Endothelial cell of umbilical vein (primary cell): ENCODE results near the gene KRT23. TPM values are rescaled to one million over a fixed set of nuclear protein-coding genes. Genes with fewer than 3 reads are reported as not detected.

Experiments
- BruUV-seq: library from RNA; stranded (reverse); fragments of 400-500 nt; replicated peaks from 2 replicates; lab custom pipeline; 2021; lab: Mats Ljungman, UMichigan
- CTCF ChIA-PET: fragments of 300-600, 350-600 bp; sonication (Branson Sonifier 250); formaldehyde crosslinking; loops from one replicate; lab custom pipeline; 2021; ENCODE audit warnings: antibody characterized with exemption, inconsistent platforms; lab: Charles Lee
- POLR2A ChIA-PET: fragments of 300-600, 350-600 bp; sonication (Branson Sonifier 250); formaldehyde crosslinking; loops from one replicate; lab custom pipeline; 2021; ENCODE audit warnings: antibody characterized with exemption, inconsistent platforms; lab: Charles Lee
- DNase-seq: peaks from one replicate; pipeline ENCODE4 v3.0.0-alpha.2; 2011; ENCODE audit warnings: low read depth, low spot score
- FAIRE-seq: peaks from 2 replicates; lab custom pipeline; 2011; peaks lifted over from hg19 to GRCh38; lab: Jason Lieb, UNC
- H2AFZ ChIP-seq: 2 replicates; pipeline ENCODE4 v1.6.0; 2012; ENCODE audit warnings: low read depth, low read length, control low read depth, inconsistent platforms
- H3K27ac ChIP-seq: 2 replicates; pipeline ENCODE4 v1.5.1; 2011; ENCODE audit warnings: low read depth, mild to moderate bottlenecking, control low read depth, low read length, moderate library complexity; ENCODE audit not compliant: insufficient read depth
- H3K27me3 ChIP-seq, 2 experiments: 2 replicates each; pipeline versions ENCODE4 v1.6.0 to v1.6.1; 2011; ENCODE audit warnings: low read length in 2 of 2, mixed read lengths in 1 of 2; ENCODE audit not compliant: control insufficient read depth in 2 of 2, insufficient read depth in 2 of 2
- H3K36me3 ChIP-seq, 2 experiments: 2 replicates in 1 of 2; 3 replicates in 1 of 2; pipeline ENCODE4 v1.5.1; 2011; ENCODE audit warnings: low read length in 2 of 2, mild to moderate bottlenecking in 1 of 2, moderate library complexity in 1 of 2; ENCODE audit not compliant: control insufficient read depth in 2 of 2, insufficient read depth in 2 of 2; ENCODE audit errors: extremely low read depth in 1 of 2
- H3K4me1 ChIP-seq: 3 replicates; pipeline ENCODE4 v1.5.1; 2011; ENCODE audit warnings: mild to moderate bottlenecking, low read length; ENCODE audit not compliant: control insufficient read depth, insufficient read depth; ENCODE audit errors: extremely low read depth
- H3K4me2 ChIP-seq: 2 replicates; pipeline ENCODE4 v1.6.1; 2011; ENCODE audit warnings: low read length, control low read depth, mixed read lengths; ENCODE audit not compliant: insufficient read depth
- H3K4me3 ChIP-seq, 3 experiments: fragments of 200-600 bp in 1 of 3; sonication (generic), shearing (Covaris generic) in 1 of 3; replicated peaks in 1 of 3; 2 replicates each; pipeline ENCODE4 v1.5.1; 2011 to 2016; ENCODE audit warnings: control low read depth in 3 of 3, low read length in 3 of 3, mild to moderate bottlenecking in 2 of 3, inconsistent platforms in 1 of 3, low read depth in 1 of 3, moderate library complexity in 1 of 3; ENCODE audit not compliant: insufficient read depth in 1 of 3
- H3K79me2 ChIP-seq: 2 replicates; pipeline ENCODE4 v1.6.0; 2012; ENCODE audit warnings: low read length, inconsistent platforms; ENCODE audit not compliant: control insufficient read depth, insufficient read depth
- H3K9ac ChIP-seq: replicated peaks from 2 replicates; pipeline ENCODE3; 2011; ENCODE audit warnings: low read length, control low read depth; ENCODE audit not compliant: insufficient read depth; ENCODE audit errors: extremely low read depth
- H3K9me1 ChIP-seq: replicated peaks from 3 replicates; pipeline ENCODE4 v1.6.0; 2011; ENCODE audit warnings: mild to moderate bottlenecking, low read length; ENCODE audit not compliant: control insufficient read depth, insufficient read depth; ENCODE audit errors: extremely low read depth
- H3K9me3 ChIP-seq: replicated peaks from 2 replicates; pipeline ENCODE4 v1.5.1; 2012; ENCODE audit warnings: low read length, inconsistent platforms; ENCODE audit not compliant: control insufficient read depth, insufficient read depth
- H4K20me1 ChIP-seq: replicated peaks from 2 replicates; pipeline ENCODE3; 2011; ENCODE audit warnings: mild to moderate bottlenecking, low read length; ENCODE audit not compliant: control insufficient read depth, insufficient read depth; ENCODE audit errors: extremely low read depth
- EZH2 ChIP-seq: IDR thresholded peaks from 2 replicates; pipeline ENCODE4 v1.6.1; 2012; ENCODE audit warnings: borderline replicate concordance, low read depth, mild to moderate bottlenecking, moderate library complexity, low read length, inconsistent platforms; ENCODE audit not compliant: severe bottlenecking
- FOS ChIP-seq: IDR thresholded peaks from 2 replicates; pipeline ENCODE4 v1.6.1; 2011; ENCODE audit warnings: mild to moderate bottlenecking, low read length, moderate library complexity, borderline replicate concordance; ENCODE audit not compliant: insufficient read depth
- GATA2 ChIP-seq: IDR thresholded peaks from 2 replicates; pipeline ENCODE4 v1.7.0; 2011; ENCODE audit warnings: low read depth, mild to moderate bottlenecking, moderate library complexity, mixed read lengths, low read length; ENCODE audit not compliant: insufficient read length, insufficient read depth
- POLR2AphosphoS5 ChIP-seq: IDR thresholded peaks from 2 replicates; pipeline ENCODE4 v1.6.1; 2012; ENCODE audit warnings: low read depth, mild to moderate bottlenecking, control low read depth, low read length, moderate library complexity; ENCODE audit not compliant: insufficient read depth
- dilution Hi-C: fragments of 300-500 bp; cut with MboI; formaldehyde crosslinking; loops from one replicate; pipeline ENCODE4 v1.15.0; 2019; ENCODE audit warnings: low sequenced_read_pairs; ENCODE audit not compliant: extremely low pct_ligation_motif_present
- intact Hi-C: fragments of 100-400 bp; cut with micrococcal nuclease; formaldehyde crosslinking; loops from one replicate; pipeline ENCODE4 v1.10.0; 2022
- polyA plus RNA-seq, 4 experiments: library from polyadenylated mRNA; depleted of rRNA in 3 of 4; stranded (reverse) in 3 of 4; unstranded in 1 of 4; fragments of >200 nt; gene quantifications; 2 replicates each; pipeline versions ENCODE4 v1.2.1 to v1.2.3, GENCODE V29; 2011 to 2012; ENCODE audit warnings: missing spikeins in 1 of 4
- total RNA-seq: library from RNA; stranded (reverse); gene quantifications from 2 replicates; pipeline ENCODE4 v1.2.3, GENCODE V29; 2021
- TF ChIP-seq, protein P1 (sequence below): IDR thresholded peaks from 2 replicates; pipeline ENCODE4 v1.6.1; 2011; ENCODE audit not compliant: insufficient read depth, insufficient read length
- TF ChIP-seq, protein P2 (sequence below), 2 donors: IDR thresholded peaks; 1 replicate in 1 of 2; 2 replicates in 1 of 2; pipeline ENCODE4 v1.5.1; 2011; ENCODE audit warnings: low read length in 2 of 2, mild to moderate bottlenecking in 2 of 2, moderate library complexity in 2 of 2, control low read depth in 1 of 2, inconsistent platforms in 1 of 2, low read depth in 1 of 2; ENCODE audit not compliant: insufficient read depth in 1 of 2; ENCODE audit errors: extremely low read depth in 1 of 2

The KRT23 gene
- total and polyA plus RNA-seq, 2 donors (not counting 3 experiments of a cell fraction or from before 2014, with no cell fraction given) = not detected

DNA sequence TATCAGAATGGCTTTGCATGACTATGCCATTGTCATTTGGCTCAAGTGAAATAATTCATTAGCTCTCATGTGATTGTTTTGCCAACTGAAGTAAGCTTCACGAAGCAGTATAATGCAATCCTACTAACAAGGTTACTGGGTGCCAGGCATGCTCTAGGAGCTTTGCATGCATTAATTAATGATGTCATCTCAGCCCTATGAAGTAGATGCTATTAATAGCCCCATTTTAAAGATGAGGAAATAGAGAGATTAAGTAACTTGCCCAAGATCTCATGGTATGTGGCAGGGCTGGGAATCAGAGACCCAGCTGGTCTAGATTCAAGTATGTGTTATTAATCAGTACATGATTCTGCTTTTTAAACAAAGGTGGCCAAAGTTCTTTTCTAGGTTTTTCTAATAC is 15.2 kb upstream of the KRT23 start:
- dilution Hi-C loops (no loop called here), intact Hi-C loops (no loop called here)
- H3K4me1 ChIP-seq = no peaks in the 10 kb centered on the region
- H3K9me3 ChIP-seq = no peaks in the 10 kb centered on the region
- no peaks in the 10 kb centered on the region for H3K79me2 ChIP-seq
- no peak for TF ChIP-seq FOS
- TF ChIP-seq, protein P1, sequence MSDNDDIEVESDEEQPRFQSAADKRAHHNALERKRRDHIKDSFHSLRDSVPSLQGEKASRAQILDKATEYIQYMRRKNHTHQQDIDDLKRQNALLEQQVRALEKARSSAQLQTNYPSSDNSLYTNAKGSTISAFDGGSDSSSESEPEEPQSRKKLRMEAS = no peak
- TF ChIP-seq, protein P2, sequence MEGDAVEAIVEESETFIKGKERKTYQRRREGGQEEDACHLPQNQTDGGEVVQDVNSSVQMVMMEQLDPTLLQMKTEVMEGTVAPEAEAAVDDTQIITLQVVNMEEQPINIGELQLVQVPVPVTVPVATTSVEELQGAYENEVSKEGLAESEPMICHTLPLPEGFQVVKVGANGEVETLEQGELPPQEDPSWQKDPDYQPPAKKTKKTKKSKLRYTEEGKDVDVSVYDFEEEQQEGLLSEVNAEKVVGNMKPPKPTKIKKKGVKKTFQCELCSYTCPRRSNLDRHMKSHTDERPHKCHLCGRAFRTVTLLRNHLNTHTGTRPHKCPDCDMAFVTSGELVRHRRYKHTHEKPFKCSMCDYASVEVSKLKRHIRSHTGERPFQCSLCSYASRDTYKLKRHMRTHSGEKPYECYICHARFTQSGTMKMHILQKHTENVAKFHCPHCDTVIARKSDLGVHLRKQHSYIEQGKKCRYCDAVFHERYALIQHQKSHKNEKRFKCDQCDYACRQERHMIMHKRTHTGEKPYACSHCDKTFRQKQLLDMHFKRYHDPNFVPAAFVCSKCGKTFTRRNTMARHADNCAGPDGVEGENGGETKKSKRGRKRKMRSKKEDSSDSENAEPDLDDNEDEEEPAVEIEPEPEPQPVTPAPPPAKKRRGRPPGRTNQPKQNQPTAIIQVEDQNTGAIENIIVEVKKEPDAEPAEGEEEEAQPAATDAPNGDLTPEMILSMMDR (IDR thresholded peaks at IDR 0.05; ENCODE audit: extremely low read depth in 1 of 2, insufficient read depth in 1 of 2, low read depth in 1 of 2, low read length in 2 of 2) = no peak
- no peak for TF ChIP-seq GATA2
- TF ChIP-seq POLR2AphosphoS5 = no peak
- TF ChIP-seq EZH2 = no peak
- no peaks in the 10 kb centered on the region for H4K20me1 ChIP-seq
- ChIA-PET POLR2A (no interaction called here), CTCF (no interaction called here)
- no peaks in the 10 kb centered on the region for H3K9me1 ChIP-seq
- peaks cover 13 to 14% of the 10 kb centered on the region in 2 experiments for H3K27me3 ChIP-seq
- FAIRE-seq (no peak), DNase-seq (no peak)
- BruUV-seq = no TSS peak
- no peaks in the 10 kb centered on the region for H3K36me3 ChIP-seq
- no peak overlapping the region for H3K27ac ChIP-seq
- H2AFZ ChIP-seq = no peak overlapping the region
- H3K9ac ChIP-seq = no peak overlapping the region
- no peak overlapping the region for H3K4me2 ChIP-seq
- H3K4me3 ChIP-seq = no peak overlapping the region
